ENCODE results near the gene RSL24D1.
"Not testable (repeated sequence)": the region's sequence is repeated elsewhere in the genome, so short reads cannot be mapped to it uniquely, and the experiment has no call there.

The RSL24D1 gene

GRCh38 chr15:55204464-55204863, 7.7 kb upstream of the RSL24D1 start:
- no peak for DNase-seq

GRCh38 chr15:55202206-55202605, 5.5 kb upstream of the RSL24D1 start:
- no peak for DNase-seq

GRCh38 chr15:55198706-55199105, 2.0 kb upstream of the RSL24D1 start:
- no peak for DNase-seq

GRCh38 chr15:55197719-55198118, 978 bp upstream of the RSL24D1 start:
- no peak for DNase-seq

GRCh38 chr15:55197362-55197705, 593 bp upstream of the RSL24D1 start:
- no peak for DNase-seq

GRCh38 chr15:55195996-55196395, 745 bp downstream of the RSL24D1 start:
- no peak for DNase-seq

- DNase-seq: no peak
These were observed 2.5 kb downstream of the RSL24D1 start for GRCh38 chr15:55194256-55194655.

- no peak for DNase-seq
These were observed 10.4 kb downstream of the RSL24D1 start for GRCh38 chr15:55186331-55186730.

GRCh38 chr15:55183679-55184078, 13.1 kb downstream of the RSL24D1 start:
- no peak for DNase-seq

- no peak for DNase-seq
These were observed 17.6 kb downstream of the RSL24D1 start for GRCh38 chr15:55179141-55179540.

GRCh38 chr15:55170361-55170760, 26.4 kb downstream of the RSL24D1 start:
- no peak for DNase-seq

GRCh38 chr15:55168350-55168974, 28.3 kb downstream of the RSL24D1 start:
- DNase-seq: peak; percentile 75

GRCh38 chr15:55164284-55164683, 32.5 kb downstream of the RSL24D1 start:
- no peak for DNase-seq

- no peak for DNase-seq
These were observed 45.1 kb downstream of the RSL24D1 start for GRCh38 chr15:55151631-55152030.

- not testable (repeated sequence) for DNase-seq
These were observed 53.6 kb downstream of the RSL24D1 start for GRCh38 chr15:55143132-55143531.

- DNase-seq: no peak
These were observed 62.8 kb downstream of the RSL24D1 start for GRCh38 chr15:55133972-55134371.

- no peak for DNase-seq
These were observed 64.1 kb downstream of the RSL24D1 start for GRCh38 chr15:55132672-55133071.
